SK-N-SH (cell line): ENCODE data around the gene ACSL6. TPM values are rescaled to one million over a fixed set of nuclear protein-coding genes. Genes with fewer than 3 reads are reported as not detected.

Experiments
- CTCF ChIA-PET: fragments of 300-600, 350-600 bp; formaldehyde crosslinking; extraction: SDS; loops from one replicate; lab custom pipeline; 2021; lab: Yijun Ruan, JAX
- POLR2A ChIA-PET: fragments of 350-600 bp; sonication (Branson Sonifier 250); formaldehyde crosslinking; extraction: SDS; loops from one replicate; lab custom pipeline; 2020; ENCODE audit warnings: antibody characterized with exemption, inconsistent platforms; lab: Yijun Ruan, JAX
- DNase-seq: peaks from one replicate; pipeline ENCODE4 v3.0.0; 2012
- H2AFZ ChIP-seq: fragments of 200-600 bp; sonication (generic); 2 replicates; pipeline ENCODE4 v1.8.1; 2016; ENCODE audit warnings: antibody characterized with exemption, mild to moderate bottlenecking, low read depth
- H3F3A ChIP-seq: fragments of 200-600 bp; sonication (generic); replicated peaks from 2 replicates; pipeline ENCODE3; 2016; ENCODE audit warnings: antibody characterized with exemption, mild to moderate bottlenecking; ENCODE audit not compliant: insufficient read depth
- H3K27ac ChIP-seq, 2 experiments: fragments of 200-500 bp in 1 of 2; fragments of 200-600 bp in 1 of 2; sonication (Bioruptor generic) in 1 of 2; sonication (generic), shearing (Covaris generic) in 1 of 2; 2 replicates each; pipeline versions ENCODE4 v1.5.1 to v1.6.1; 2014 to 2016; ENCODE audit warnings: low read depth in 2 of 2, inconsistent platforms in 1 of 2, low read length in 1 of 2, mild to moderate bottlenecking in 1 of 2, mixed read lengths in 1 of 2
- H3K27me3 ChIP-seq: fragments of 200-600 bp; sonication (generic), shearing (Covaris generic); 2 replicates; pipeline ENCODE4 v1.6.1; 2016; ENCODE audit warnings: mixed run types; ENCODE audit not compliant: insufficient read depth
- H3K36me3 ChIP-seq, 2 experiments: fragments of 200-500 bp in 1 of 2; fragments of 200-600 bp in 1 of 2; sonication (Bioruptor generic) in 1 of 2; sonication (generic) in 1 of 2; replicated peaks in 1 of 2; 2 replicates each; pipeline versions ENCODE3 to v1.5.1; 2014 to 2016; ENCODE audit warnings: low read length in 1 of 2, mild to moderate bottlenecking in 1 of 2; ENCODE audit not compliant: insufficient read depth in 2 of 2, control insufficient read depth in 1 of 2
- H3K4me1 ChIP-seq, 2 experiments: fragments of 200-500 bp in 1 of 2; fragments of 200-600 bp in 1 of 2; sonication (Bioruptor generic) in 1 of 2; sonication (generic), shearing (Covaris generic) in 1 of 2; 2 replicates each; pipeline versions ENCODE4 v1.5.1 to v1.6.1; 2014 to 2016; ENCODE audit warnings: low read depth in 1 of 2, low read length in 1 of 2, mixed run types in 1 of 2; ENCODE audit not compliant: insufficient read depth in 2 of 2, control insufficient read depth in 1 of 2
- H3K4me2 ChIP-seq: fragments of 200-600 bp; sonication (generic), shearing (Covaris generic); 2 replicates; pipeline ENCODE4 v1.6.1; 2017; ENCODE audit warnings: mixed run types
- H3K4me3 ChIP-seq, 2 experiments: fragments of 200-500 bp in 1 of 2; fragments of 200-600 bp in 1 of 2; sonication (Bioruptor generic) in 1 of 2; sonication (generic), shearing (Covaris generic) in 1 of 2; 2 replicates each; pipeline versions ENCODE4 v1.5.1 to v1.8.1; 2014 to 2016; ENCODE audit warnings: low read depth in 2 of 2, inconsistent platforms in 1 of 2, low read length in 1 of 2, mild to moderate bottlenecking in 1 of 2, mixed read lengths in 1 of 2, moderate library complexity in 1 of 2
- H3K79me2 ChIP-seq: fragments of 200-600 bp; sonication (generic); 2 replicates; pipeline ENCODE4 v1.8.1; 2017; ENCODE audit warnings: mild to moderate bottlenecking; ENCODE audit not compliant: insufficient read depth
- H3K9ac ChIP-seq: fragments of 200-600 bp; sonication (generic); 2 replicates; pipeline ENCODE4 v1.6.1; 2017; ENCODE audit warnings: mixed run types
- H3K9me2 ChIP-seq: fragments of 200-600 bp; sonication (generic); 2 replicates; pipeline ENCODE4 v1.6.1; 2017; ENCODE audit warnings: mixed run types
- H3K9me3 ChIP-seq: fragments of 200-600 bp; sonication (generic); 2 replicates; pipeline ENCODE4 v1.6.1; 2017; ENCODE audit warnings: mixed run types, mild to moderate bottlenecking, moderate library complexity
- H4K20me1 ChIP-seq: fragments of 200-600 bp; sonication (generic); 2 replicates; pipeline ENCODE4 v1.6.1; 2017; ENCODE audit warnings: mild to moderate bottlenecking, mixed run types; ENCODE audit not compliant: insufficient read depth
- CTCF ChIP-seq: fragments of 200-600 bp; sonication (generic); IDR thresholded peaks from 2 replicates; pipeline ENCODE4 v1.6.1; 2017; ENCODE audit warnings: antibody characterized with exemption, mild to moderate bottlenecking, moderate library complexity
- FOSL2 ChIP-seq: IDR thresholded peaks from 2 replicates; pipeline ENCODE4 v1.4.0; 2012; ENCODE audit warnings: low read depth, mild to moderate bottlenecking, moderate library complexity, borderline replicate concordance
- FOXM1 ChIP-seq: IDR thresholded peaks from 2 replicates; pipeline ENCODE4 v1.4.0; 2012; ENCODE audit warnings: low read depth, mild to moderate bottlenecking
- GABPA ChIP-seq: IDR thresholded peaks from 2 replicates; pipeline ENCODE4 v1.4.0; 2012; ENCODE audit warnings: low read depth, mild to moderate bottlenecking
- JUND ChIP-seq: IDR thresholded peaks from 2 replicates; pipeline ENCODE4 v1.4.0; 2012
- MAX ChIP-seq: IDR thresholded peaks from 2 replicates; pipeline ENCODE4 v1.4.0; 2012; ENCODE audit warnings: low read depth
- MXI1 ChIP-seq: IDR thresholded peaks from 2 replicates; pipeline ENCODE4 v1.6.1; 2012; ENCODE audit warnings: mild to moderate bottlenecking, low read depth, low read length, improper control_type of control experiment
- NFIC ChIP-seq: IDR thresholded peaks from 2 replicates; pipeline ENCODE4 v1.4.0; 2012; ENCODE audit warnings: borderline replicate concordance
- PBX3 ChIP-seq: IDR thresholded peaks from 2 replicates; pipeline ENCODE4; 2012
- POLR2AphosphoS5 ChIP-seq: IDR thresholded peaks from 2 replicates; pipeline ENCODE4 v1.6.1; 2012; ENCODE audit warnings: low read depth, low read length
- RFX5 ChIP-seq: IDR thresholded peaks from 2 replicates; pipeline ENCODE4 v1.6.1; 2012; ENCODE audit warnings: mild to moderate bottlenecking, improper control_type of control experiment, low read length
- RXRA ChIP-seq: IDR thresholded peaks from 2 replicates; pipeline ENCODE4 v1.4.0; 2012; ENCODE audit warnings: low read depth, mild to moderate bottlenecking, borderline replicate concordance
- SMC3 ChIP-seq: IDR thresholded peaks from 2 replicates; pipeline ENCODE4 v1.6.1; 2012; ENCODE audit warnings: low read depth, low read length, improper control_type of control experiment
- TAF1 ChIP-seq: IDR thresholded peaks from 2 replicates; pipeline ENCODE4 v1.6.1; 2012; ENCODE audit warnings: low read depth, mild to moderate bottlenecking, low read length, moderate library complexity, borderline replicate concordance
- TCF12 ChIP-seq: IDR thresholded peaks from 2 replicates; pipeline ENCODE4 v1.4.0; 2012
- USF2 ChIP-seq: fragments of 150-350 bp; IDR thresholded peaks from 2 replicates; pipeline ENCODE4 v1.6.1; 2017; ENCODE audit warnings: antibody characterized with exemption, low read length, low read depth, borderline replicate concordance
- WGBS: methylation state at CpG from one replicate; pipeline ENCODE4 v1.1.6; 2017; ENCODE audit warnings: low lambda C conversion rate; 5-methylcytosine and 5-hydroxymethylcytosine counted together
- polyA plus RNA-seq, 3 experiments: library from polyadenylated mRNA; depleted of rRNA; stranded (reverse); fragments of >200 nt; gene quantifications; 2 replicates each; pipeline ENCODE4 v1.2.3, GENCODE V29; 2012

The ACSL6 gene
- polyA plus RNA-seq, 1 of the 3 experiments (the other 2 are of a cell fraction) = 0.46 TPM

GRCh38 chr5:132044207-132044606, 32.7 kb upstream of the ACSL6 start:
- 49% methylated on average over 9 of the region's 10 CpGs for WGBS
- Histone ChIP-seq H3K9me2 (no peaks in the 10 kb centered on the region), H3K27ac (no peak overlapping the region), H3K79me2 (no peaks in the 10 kb centered on the region), H3K4me3 (no peak overlapping the region), H3K36me3 (no peaks in the 10 kb centered on the region), H3K9ac (no peak overlapping the region), H3K4me2 (no peak overlapping the region), H2AFZ (no peak overlapping the region)
- ChIA-PET CTCF (no interaction called here), POLR2A (no interaction called here)
- no peak for DNase-seq
- TF ChIP-seq TAF1 (no peak), RXRA (no peak), SMC3 (no peak), TCF12 (no peak), JUND (no peak), NFIC (no peak), POLR2AphosphoS5 (no peak), USF2 (no peak), FOXM1 (no peak), RFX5 (no peak)
- TF ChIP-seq, all 33 proteins: peak for 0
- Histone ChIP-seq H3F3A (no peaks in the 10 kb centered on the region), H3K4me1 (no peaks in the 10 kb centered on the region), H3K27me3 (no peaks in the 10 kb centered on the region), H3K9me3 (no peaks in the 10 kb centered on the region), H4K20me1 (no peaks in the 10 kb centered on the region)

- Histone ChIP-seq H3K27me3 (no peaks in the 10 kb centered on the region), H3F3A (no peaks in the 10 kb centered on the region), H3K4me3 (no peak overlapping the region), H3K27ac (no peak overlapping the region), H3K9me3 (no peaks in the 10 kb centered on the region), H3K79me2 (no peaks in the 10 kb centered on the region), H3K4me1 (no peaks in the 10 kb centered on the region), H3K36me3 (no peaks in the 10 kb centered on the region), H3K4me2 (no peak overlapping the region), H3K9me2 (no peaks in the 10 kb centered on the region), H2AFZ (no peak overlapping the region), H4K20me1 (no peaks in the 10 kb centered on the region), H3K9ac (no peak overlapping the region)
- CTCF ChIA-PET = no interaction called here
- POLR2A ChIA-PET = no interaction called here
- TF ChIP-seq GABPA (no peak), TCF12 (no peak), CTCF (no peak), PBX3 (no peak), MXI1 (no peak), FOSL2 (no peak), MAX (no peak), USF2 (no peak), RFX5 (no peak)
- 4% methylated on average over 2 of the region's 2 CpGs for WGBS
- no peak for DNase-seq
These were observed 25.9 kb upstream of the ACSL6 start for GRCh38 chr5:132037353-132037752.
